DMS153 treated with DMSO at 0.1 percent for 48 hours (cell line): Measurements from ENCODE around the gene ANKRD11.

Experiments
- DNase-seq: peaks from one replicate; lab custom pipeline; 2025; ENCODE audit not compliant: unreplicated experiment; lab: John Stamatoyannopoulos, UW

Gene ANKRD11

DNA sequence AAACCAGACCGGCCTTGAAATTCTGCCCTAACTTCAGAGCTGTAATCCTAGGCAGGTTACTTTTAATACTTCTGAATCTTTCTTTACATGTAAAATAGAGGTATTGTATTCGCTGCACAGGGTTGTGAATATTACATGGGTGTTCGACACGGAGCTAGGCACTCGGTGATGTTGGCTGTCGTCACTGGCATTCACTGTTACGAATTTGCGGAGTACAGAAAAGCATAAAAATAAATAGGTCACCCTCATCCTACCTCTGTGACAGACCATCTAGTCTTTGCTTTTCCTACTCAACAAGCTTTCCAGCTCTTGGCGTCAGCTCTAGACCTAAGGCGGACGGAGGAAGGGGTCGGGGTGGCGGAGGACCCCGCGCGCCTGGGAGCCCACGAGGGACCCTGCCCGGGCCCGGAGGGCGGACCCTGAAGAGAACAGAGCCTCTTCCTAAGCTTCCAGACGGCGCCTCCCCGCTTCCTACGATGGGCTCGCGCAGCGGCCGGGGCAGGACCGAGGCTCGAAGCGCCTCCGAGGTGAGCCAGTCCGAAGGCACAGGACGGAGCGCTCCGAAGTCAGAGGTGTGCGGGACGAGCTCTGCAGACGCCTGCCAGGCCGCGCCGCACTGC, 17.0 kb upstream of the ANKRD11 start:
- peak; percentile 37 for DNase-seq

DNA sequence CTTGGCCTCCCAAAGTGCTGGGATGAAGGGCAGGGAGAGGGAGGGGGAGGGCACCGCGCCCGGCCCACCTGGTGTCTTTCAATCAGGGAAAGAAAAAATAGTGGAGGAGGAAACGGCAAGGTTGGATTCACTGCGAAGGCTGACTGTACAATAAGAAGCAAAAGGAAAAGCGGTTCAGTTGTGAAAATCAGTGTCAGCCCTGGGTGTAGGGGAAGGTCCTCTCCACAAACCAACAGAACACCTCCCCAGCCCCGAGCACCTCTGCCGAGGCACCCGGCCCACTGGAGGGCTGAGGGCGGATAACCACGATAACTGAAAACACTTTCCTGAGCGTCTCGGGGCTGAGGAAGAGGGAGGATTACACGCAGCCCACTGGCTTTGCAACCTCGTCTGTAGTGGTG, 16.4 kb upstream of the ANKRD11 start:
- no peak for DNase-seq

DNA sequence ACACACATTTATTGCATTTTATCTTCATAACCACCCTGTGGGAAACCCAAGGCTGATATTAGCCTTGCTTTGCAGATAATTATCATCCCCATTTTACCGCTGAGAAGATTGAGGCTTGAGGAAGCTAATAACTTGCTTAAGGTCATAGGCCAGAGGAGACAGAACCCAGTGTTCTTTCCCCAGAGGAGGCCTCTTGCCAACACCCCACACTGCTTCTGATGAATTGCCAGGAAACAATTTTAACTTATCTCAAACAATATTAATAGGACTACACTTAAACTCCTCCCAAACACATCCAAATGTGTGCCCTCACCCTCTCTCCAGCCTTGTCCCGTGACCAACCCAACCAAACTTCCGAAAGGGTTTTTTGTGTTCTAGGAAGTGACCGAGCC, 15.7 kb upstream of the ANKRD11 start:
- no peak for DNase-seq

DNA sequence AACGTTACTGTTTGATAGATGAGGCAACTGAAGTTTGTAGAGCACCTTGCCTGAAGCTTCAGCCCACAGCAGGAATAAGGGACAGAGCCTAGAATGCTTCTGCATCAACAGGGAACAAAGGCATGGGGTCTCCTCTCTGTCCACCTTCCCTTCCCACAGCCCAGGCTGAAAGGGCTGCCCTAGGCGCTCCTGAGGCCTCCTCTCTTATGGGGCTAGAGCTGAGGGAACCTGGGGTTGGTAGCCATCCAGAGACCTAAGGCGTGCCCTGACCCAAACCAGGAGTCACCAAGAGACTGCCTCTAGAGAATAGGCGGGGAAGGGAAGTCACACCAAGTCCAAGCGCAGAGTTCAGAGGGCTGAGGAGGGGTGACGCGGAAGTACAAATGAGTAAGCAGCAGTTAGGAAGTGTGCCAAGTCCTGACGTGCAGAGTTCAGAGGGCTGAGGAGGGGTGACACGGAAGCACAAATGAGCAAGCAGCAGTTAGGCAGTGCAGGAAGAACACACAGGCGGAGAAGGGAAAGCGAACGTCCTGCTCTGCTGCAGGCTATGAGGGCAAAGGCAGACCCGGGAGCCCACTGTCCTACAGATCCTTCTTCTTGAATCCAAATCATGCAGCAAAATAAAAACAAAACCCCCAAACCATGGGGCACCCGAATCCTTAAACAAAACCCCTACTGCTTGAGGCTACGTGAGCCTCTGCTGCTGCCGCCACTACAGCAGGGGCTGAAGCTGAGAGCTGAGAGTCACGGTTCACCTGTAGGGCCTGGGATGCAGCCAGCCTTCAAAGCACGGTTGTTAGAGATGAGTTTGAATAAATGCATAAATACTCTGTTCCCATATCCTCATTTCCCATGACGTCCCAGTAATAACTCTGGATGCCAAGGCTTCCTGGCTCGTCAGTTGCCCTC, 15.1 kb upstream of the ANKRD11 start:
- DNase-seq: peak; percentile 81

DNA sequence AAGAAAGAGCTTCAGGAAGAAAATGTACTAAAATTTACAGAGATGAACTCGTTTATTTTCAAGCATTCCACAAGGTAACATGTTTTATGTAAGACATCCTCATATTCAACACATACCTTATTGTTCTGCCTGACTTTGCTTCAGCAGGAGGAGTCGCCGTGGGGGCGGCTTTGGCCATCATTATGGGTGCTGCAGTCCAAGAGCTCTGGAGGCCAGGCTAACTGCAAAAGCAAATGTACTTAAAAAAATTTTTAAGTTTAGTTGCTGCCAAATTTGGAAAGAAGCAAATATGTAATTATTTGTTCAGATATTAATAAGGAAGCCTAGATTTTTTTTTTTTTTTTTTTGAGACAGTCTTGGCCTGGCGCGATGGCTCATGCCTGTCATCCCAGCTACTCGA, 13.7 kb upstream of the ANKRD11 start:
- DNase-seq: no peak

DNA sequence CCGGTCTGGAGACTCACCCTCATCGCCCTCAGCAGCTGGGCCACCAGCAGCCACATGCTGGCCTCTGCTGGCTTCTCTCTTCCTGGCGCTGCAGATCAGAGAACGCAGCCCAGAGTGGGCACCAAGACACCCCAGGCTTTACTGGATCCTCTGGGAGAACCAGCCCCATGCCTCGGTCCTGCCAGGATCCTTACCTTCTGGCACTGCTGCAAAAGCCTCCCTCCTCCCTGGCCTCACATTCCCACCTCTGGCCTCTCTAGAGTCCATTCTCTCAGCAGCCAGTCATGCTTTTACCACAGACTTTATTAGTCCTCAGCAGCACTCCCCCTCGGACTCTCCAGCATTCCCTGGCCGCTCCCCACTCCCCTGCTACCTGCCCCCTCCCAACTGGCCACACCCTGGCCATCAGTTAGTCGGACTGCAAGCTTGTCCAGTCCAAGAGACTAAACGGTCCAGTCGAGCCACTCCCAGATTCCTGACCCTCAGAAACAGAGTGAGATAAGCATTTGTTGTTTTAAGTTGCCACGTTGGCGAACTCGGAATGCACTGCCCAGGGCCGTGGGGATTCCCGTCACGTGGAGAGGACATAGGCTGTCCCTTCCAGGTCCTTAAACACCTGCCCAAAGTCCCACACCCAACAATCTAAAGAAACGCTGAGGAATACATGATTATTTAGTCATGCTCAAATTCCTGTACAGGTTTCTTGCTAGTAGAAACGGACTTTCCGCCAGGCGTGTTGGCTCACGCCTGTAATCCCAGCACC, 11.9 kb upstream of the ANKRD11 start:
- no peak for DNase-seq

DNA sequence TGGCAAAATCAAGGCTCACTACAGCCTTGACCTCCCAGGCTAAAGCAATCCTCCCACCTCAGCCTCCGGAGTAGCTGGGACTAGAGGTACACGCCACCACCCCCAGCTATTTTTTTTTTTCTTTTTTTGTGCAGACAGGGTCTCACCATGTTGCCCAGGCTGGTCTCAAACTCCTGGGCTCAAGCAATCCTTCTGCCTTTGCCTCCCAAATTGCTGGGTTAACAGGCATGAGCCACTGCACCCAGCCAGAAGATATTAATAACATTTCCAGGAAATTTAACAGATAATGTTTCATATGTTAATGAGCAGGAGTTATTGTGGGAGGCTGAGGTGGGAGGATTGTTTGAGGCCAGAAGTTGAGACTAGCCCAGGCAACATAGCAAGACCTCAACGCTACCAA, 9.4 kb upstream of the ANKRD11 start:
- DNase-seq: no peak

DNA sequence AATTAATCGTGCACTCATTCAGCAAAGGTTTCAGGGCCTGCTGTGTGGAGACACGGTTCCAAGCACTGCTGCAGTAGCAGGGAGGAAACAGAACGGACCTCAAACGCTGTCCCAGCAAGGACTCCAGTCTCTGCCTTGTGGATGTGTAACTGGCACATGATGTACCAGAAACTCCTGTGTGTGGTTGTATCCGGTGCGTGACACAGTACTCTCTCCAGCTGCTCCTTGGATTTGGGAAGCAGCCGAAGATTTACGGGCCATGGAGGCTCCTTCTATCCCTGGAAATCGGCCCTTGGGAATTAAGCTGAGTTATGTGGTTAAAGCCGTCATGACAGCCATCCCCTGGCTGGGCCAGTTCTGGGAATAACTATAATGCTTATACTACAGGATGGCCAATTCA, 8.5 kb upstream of the ANKRD11 start:
- DNase-seq: no peak

DNA sequence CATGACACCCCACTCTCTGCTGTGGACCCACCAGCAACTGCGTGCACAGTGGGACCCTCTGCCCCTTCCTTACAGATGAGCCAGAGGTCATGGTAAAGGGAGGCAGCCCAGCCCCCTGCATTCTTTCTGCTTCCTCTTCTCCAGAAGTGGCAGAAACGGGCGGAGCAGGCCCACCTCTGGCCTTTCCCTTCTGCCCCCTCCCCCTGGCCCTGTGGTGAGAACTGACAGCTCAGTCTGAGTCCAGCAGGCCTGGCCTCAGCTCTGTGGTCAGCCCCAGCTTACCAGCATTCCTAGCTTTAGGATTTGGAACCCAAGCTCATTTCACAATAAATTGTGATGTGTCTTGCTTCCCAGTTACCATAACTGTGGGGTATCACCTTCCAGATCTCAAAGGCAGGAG, 4.8 kb upstream of the ANKRD11 start:
- DNase-seq: no peak

DNA sequence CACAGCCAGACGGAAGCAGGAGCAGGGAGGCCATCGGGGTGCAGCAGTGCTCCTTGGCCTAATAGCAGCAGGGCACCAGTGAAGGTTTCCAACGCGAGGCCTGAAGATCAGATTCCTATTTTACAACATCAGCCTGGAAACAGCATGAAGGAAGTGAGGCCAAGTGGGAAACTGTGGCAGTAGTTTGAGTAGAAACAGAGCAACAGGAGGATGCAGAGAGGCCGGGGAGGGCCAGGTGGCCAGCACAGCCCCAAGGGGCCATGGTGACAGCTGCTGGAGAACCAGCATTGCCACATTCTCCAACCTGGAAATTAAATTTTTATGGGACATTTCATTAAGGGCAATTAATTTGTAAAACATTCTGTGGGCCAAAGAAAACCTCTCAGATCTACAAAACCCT, 3.4 kb upstream of the ANKRD11 start:
- DNase-seq: no peak

DNA sequence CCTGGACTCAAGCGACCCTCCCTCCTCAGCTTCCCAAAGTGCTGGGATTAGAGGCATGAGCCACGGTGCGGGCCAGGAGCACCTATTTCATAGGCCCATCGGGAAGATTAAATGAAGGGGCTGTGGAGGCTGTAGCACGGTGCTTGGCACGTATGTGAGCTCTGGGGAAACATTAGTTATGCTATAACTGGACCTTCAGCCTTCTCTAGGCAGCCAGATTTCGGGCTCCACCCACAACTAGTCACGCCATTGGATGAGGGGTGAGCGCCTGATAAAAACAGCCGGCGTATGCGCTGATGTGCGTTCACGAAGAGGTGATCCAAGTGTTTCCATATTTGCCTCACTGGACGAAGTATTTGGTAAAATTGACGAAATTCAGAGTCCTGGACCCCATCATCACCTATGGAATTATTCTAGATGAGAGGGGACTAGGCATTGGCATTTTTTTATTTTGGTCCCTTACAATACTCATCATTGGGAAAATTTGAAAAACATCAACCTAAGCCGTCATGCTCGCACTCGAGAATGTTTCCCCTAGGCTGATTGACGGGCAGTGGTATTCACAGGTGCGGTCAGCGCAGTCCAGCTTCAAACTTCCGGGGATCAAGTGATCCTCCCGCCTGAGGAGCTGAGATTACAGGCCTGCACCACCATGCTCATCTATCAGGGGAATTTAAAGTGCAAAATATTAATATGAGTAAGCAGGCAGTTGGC, 1.8 kb upstream of the ANKRD11 start:
- DNase-seq: no peak

DNA sequence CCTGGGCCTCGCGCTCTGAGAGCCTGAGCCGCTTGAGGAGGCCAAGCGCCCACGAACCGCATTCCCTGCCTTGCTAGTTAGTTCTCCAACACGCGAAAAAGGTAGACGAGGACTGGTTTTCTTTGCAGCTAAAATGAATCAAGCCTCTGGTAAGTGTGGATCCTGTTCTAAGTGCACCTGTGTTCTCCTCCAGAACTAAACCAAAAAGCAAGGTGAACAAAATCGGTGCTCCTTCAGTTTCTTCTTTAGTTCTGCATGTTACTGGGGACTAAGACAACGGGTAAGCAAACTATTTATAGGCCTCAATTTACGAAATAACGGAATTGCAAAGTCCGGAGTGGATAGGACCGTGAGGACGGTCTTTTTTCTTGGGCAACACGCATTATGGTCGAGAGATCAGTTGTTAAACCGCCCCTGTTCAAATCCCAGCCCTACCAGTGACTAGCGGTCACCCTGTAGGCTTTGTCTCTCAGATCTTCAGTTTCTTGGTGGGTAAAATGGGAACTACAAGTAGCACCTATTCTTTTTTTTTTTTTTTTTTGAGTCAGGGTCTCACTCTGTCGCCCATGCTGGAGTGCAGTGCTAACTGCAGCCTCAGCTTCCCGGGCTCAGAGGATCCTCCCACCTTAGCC, 993 bp upstream of the ANKRD11 start:
- no peak for DNase-seq

DNA sequence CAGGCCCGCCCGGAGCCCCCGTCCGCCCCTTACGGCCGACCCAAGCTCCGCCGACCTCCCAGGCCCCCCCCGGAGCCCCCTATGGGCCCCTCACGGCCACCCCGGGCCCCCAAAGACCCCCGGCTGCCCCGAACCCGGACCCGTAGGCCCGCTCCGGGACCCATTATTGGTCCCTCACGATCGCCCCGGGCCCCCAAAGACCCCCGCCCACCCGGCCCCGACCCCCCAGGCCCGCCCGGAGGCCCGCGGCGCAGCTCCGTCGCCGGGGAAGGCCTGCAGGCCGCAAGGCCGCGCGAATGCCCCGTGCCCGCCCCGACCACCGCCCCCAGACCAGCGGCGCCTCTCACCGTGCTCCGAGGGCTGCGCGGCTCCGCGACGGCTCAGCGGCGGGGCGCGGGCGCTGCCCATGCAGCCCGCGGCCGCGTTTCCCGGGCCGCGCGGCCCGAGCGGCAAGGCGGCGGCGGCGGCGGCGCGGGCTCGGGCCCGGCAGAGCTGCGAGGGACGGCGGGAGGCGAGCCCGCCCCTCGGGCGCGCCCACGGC, 393 bp downstream of the ANKRD11 start:
- DNase-seq: no peak

DNA sequence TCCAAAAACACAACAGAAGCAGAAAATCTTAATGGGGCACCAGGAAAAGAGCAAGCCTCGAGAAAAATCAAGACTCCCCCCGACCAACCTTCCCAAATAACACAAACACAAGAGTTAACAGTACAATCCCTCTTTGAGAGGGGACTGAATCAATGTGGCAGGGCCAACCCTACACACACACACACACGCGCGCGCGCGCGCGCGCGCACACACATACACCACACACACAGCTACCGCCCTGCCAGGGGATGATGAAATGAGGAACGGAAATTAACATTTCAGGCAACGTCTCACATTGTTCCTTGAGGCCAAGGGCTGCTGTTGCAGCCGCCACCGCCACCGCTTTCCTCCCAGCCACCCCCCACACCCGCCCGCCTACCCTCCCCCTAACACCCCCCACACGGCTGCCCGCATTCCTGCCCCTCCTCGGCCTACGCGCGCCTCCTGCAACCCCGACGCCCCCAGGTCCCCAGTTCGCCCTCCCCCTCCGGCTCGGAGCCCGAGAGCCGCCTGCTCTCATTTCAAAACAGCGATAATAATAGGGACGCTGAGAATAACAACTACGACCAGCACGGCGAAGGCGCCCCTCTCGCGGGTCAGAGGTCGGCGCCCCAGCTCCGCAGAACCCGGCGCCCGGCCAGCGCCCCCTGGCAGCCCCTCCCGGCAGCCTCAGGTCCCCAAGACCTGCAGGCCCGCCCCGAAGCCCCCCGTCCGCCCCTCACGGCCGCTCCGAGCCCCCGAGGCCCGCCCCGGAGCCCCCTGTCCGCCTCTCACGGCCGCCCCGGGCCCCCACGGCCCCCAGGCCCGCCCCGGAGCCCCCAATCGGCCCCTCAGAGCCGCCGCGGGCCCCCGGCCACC, 1.1 kb downstream of the ANKRD11 start:
- peak; percentile 20 for DNase-seq

DNA sequence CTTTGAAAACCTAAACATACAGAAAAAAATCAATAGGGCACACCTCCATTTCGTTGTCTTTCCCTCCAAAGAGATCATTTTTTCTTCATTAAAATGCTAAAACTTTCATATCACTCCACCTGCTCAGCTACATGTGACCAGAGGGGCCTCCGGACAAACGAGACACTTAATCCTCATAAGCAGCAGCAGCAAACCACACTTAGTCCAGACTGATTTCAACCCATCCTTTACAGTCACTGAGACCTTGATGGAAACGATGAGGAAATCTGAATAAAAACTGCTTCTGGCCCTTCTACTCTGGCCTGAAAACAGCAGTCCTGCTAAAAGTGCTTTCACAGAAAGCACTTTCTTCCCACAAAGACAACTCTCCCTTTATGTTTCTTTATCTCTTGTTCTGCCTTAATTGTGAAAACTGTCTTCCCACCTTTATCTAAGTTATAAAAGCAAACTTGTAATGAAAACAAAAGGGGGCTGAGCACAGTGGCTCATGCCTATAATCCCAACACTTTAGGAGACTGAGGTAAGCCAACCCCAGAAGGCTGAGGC, 4.6 kb downstream of the ANKRD11 start:
- no peak for DNase-seq

DNA sequence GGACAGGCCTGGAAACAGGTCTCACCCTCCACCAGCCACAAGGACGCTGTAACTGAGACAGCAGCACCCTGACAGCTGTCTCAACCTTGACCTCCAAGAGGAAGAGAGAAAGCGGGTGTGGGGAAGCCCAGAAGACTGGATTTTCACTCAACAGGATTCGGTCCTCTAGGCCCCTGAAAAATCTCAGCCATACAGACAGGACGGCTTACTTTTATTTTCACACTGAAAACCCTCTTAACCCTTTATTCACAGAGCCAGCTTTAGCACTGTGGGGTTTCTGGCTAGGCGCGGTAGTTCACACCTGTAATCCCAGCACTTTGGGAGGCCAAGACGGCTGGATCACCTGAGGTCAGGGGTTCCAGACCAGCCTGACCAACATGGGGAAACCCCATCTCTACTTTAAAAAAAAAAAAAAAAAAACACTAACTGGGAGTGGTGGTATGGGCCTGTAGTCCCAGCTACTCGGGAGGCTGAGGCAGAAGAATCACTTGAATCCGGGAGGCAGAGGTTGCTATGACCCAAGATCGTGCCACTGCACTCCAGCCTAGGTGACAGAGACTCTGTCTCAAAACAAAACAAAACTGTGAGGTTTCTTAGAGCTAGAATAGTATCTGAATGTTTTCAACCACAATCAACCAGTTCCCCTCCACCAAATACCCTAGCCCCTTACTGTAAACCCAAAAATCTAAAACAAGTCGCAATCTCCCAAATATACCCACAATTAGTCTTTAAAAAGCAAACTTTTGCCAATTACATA, 5.3 kb downstream of the ANKRD11 start:
- DNase-seq: no peak

DNA sequence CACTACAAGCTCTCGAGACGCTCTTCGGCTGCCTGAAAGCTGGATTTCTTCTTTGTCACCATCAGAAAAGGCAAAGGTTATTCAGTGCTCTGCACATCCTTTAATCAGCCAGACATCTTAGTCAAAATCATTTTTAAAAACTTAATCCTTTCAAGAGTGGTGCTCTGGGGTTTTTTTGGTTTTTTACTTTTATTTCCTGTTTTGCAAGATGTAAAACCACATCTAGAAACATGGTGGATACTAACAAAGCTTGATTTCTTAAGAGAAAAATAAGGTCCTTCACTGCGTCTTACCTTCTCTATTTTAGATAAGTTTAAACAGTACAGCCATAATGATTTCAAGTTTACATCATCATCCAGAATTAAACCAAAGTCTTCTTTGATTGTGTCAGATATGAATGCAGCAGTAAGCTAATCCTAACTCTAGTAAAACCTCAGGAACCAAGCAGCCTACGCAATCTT, 6.3 kb downstream of the ANKRD11 start:
- DNase-seq: no peak

DNA sequence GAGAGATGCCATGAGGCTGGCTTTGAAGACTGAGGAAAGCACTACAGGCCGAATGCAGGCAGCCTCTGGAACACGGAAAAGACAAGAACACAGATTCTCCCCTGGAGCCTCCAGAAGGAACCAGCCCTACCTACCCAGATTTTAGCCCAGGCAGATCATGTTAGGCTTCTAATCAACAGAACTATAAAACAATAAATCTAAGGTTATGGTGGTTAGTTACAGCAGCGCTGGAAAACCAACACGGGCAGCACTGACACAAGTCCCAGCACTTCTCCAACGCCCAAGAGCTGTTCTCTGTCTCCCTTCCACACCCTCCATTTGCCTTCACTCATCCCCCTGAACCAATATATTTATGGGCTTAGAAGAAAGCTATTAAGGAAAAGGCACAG, 7.5 kb downstream of the ANKRD11 start:
- no peak for DNase-seq
